Activated T-cell treated with anti-CD3 and anti-CD28 coated beads, Interleukin-2, amount 50 U/mL, for 48 hours (primary cell): Measurements from ENCODE around the gene ARID1B.

Source experiments
- DNase-seq, 2 experiments: peaks; one replicate each; pipeline ENCODE4 v3.0.0-alpha.2; 2020

Gene ARID1B

GRCh38 chr6:156998794-156999330, 221.7 kb downstream of the ARID1B start:
- DNase-seq, result no peak

GRCh38 chr6:156999762-157000161, 222.6 kb downstream of the ARID1B start:
- DNase-seq, result no peak

- no peak for DNase-seq
Measured at GRCh38 chr6:157001716-157002115, 224.5 kb downstream of the ARID1B start.

- DNase-seq, result no peak
Measured at GRCh38 chr6:157002774-157003173, 225.6 kb downstream of the ARID1B start.

- no peak for DNase-seq
Measured at GRCh38 chr6:157005940-157006339, 228.8 kb downstream of the ARID1B start.

- DNase-seq, result no peak
Measured at GRCh38 chr6:157008568-157008967, 231.4 kb downstream of the ARID1B start.

- no peak for DNase-seq
Measured at GRCh38 chr6:157012355-157012754, 235.2 kb downstream of the ARID1B start.

GRCh38 chr6:157013649-157014304, 236.6 kb downstream of the ARID1B start:
- no peak for DNase-seq

- DNase-seq, result no peak
Measured at GRCh38 chr6:157014871-157015270, 237.7 kb downstream of the ARID1B start.

GRCh38 chr6:157017022-157017421, 239.8 kb downstream of the ARID1B start:
- no peak for DNase-seq

GRCh38 chr6:157017861-157018260, 240.7 kb downstream of the ARID1B start:
- no peak for DNase-seq

- DNase-seq, result no peak
Measured at GRCh38 chr6:157019115-157019641, 242.0 kb downstream of the ARID1B start.

- DNase-seq, result no peak
Measured at GRCh38 chr6:157019733-157020132, 242.6 kb downstream of the ARID1B start.

GRCh38 chr6:157020398-157020797, 243.2 kb downstream of the ARID1B start:
- DNase-seq, result no peak

GRCh38 chr6:157020881-157021343, 243.7 kb downstream of the ARID1B start:
- no peak for DNase-seq

- DNase-seq, result peak; percentile 90 to 92
Measured at GRCh38 chr6:157021344-157021992, 244.3 kb downstream of the ARID1B start.

GRCh38 chr6:157021993-157022740, 245.0 kb downstream of the ARID1B start:
- peak; percentile 87 to 89 for DNase-seq

- DNase-seq, result no peak
Measured at GRCh38 chr6:157023958-157024357, 246.8 kb downstream of the ARID1B start.

- DNase-seq, result no peak
Measured at GRCh38 chr6:157024745-157025144, 247.6 kb downstream of the ARID1B start.

GRCh38 chr6:157025437-157025836, 248.3 kb downstream of the ARID1B start:
- DNase-seq, result no peak

GRCh38 chr6:157029980-157030690, 253.0 kb downstream of the ARID1B start:
- DNase-seq, result no peak

- DNase-seq, result no peak
Measured at GRCh38 chr6:157030755-157031154, 253.6 kb downstream of the ARID1B start.

GRCh38 chr6:157032923-157033322, 255.7 kb downstream of the ARID1B start:
- DNase-seq, result no peak
